ENCODE results near the gene INTS1.

The INTS1 gene

GRCh38 chr7:1495564-1496242, 8.5 kb downstream of the INTS1 start:
- Histone ChIP-seq H3K4me3 (ENCODE audit: low read length) (no peak overlapping the region), H4K5ac (ENCODE audit: low read length) (no peak overlapping the region), H2AK5ac (ENCODE audit: low read length) (no peak overlapping the region), H3K27me3 (ENCODE audit: insufficient read depth, low read length, poor library complexity) (no peaks in the 10 kb centered on the region), H2BK15ac (replicated peaks; ENCODE audit: low read depth) (no peak overlapping the region), H2BK5ac (ENCODE audit: low read length) (no peak overlapping the region), H3K27ac (ENCODE audit: low read depth, low read length) (no peak overlapping the region), H3K23ac (ENCODE audit: low read length) (no peak overlapping the region), H3K79me2 (ENCODE audit: control insufficient read depth, insufficient read depth, low read length) (no peaks in the 10 kb centered on the region), H3K79me1 (ENCODE audit: low read length) (no peaks in the 10 kb centered on the region), H2BK120ac (ENCODE audit: low read depth, low read length) (no peak overlapping the region), H3K56ac (ENCODE audit: low read length) (no peak overlapping the region), H3K18ac (ENCODE audit: low read length) (no peak overlapping the region), H3K4ac (ENCODE audit: low read depth, low read length) (no peak overlapping the region), H3K9ac (ENCODE audit: low read length) (no peak overlapping the region), H3K4me1 (ENCODE audit: control insufficient read depth, low read depth, low read length) (no peaks in the 10 kb centered on the region), H3K4me2 (ENCODE audit: low read length) (no peak overlapping the region), H4K8ac (ENCODE audit: low read depth, low read length) (no peak overlapping the region), H3K36me3 (ENCODE audit: control insufficient read depth, insufficient read depth, low read length) (peaks cover 7% of the 10 kb centered on the region)
- no CpG with 5 or more reads among the region's 34 CpGs for WGBS (ENCODE audit: extremely low coverage, insufficient coverage, low lambda C conversion rate)
- no peak for DNase-seq

GRCh38 chr7:1494866-1495563, 9.2 kb downstream of the INTS1 start:
- Histone ChIP-seq H2BK15ac (replicated peaks; ENCODE audit: low read depth) (no peak overlapping the region), H3K36me3 (ENCODE audit: control insufficient read depth, insufficient read depth, low read length) (peaks cover 6% of the 10 kb centered on the region), H3K79me1 (ENCODE audit: low read length) (no peaks in the 10 kb centered on the region), H3K27me3 (ENCODE audit: insufficient read depth, low read length, poor library complexity) (no peaks in the 10 kb centered on the region), H3K4me3 (ENCODE audit: low read length) (no peak overlapping the region), H4K5ac (ENCODE audit: low read length) (no peak overlapping the region), H3K79me2 (ENCODE audit: control insufficient read depth, insufficient read depth, low read length) (no peaks in the 10 kb centered on the region), H3K9ac (ENCODE audit: low read length) (no peak overlapping the region), H3K27ac (ENCODE audit: low read depth, low read length) (no peak overlapping the region), H4K8ac (ENCODE audit: low read depth, low read length) (no peak overlapping the region), H3K56ac (ENCODE audit: low read length) (no peak overlapping the region), H3K4me2 (ENCODE audit: low read length) (no peak overlapping the region), H2BK120ac (ENCODE audit: low read depth, low read length) (no peak overlapping the region), H3K18ac (ENCODE audit: low read length) (no peak overlapping the region), H2BK5ac (ENCODE audit: low read length) (no peak overlapping the region), H3K4me1 (ENCODE audit: control insufficient read depth, low read depth, low read length) (no peaks in the 10 kb centered on the region), H2AK5ac (ENCODE audit: low read length) (no peak overlapping the region), H3K23ac (ENCODE audit: low read length) (no peak overlapping the region), H3K4ac (ENCODE audit: low read depth, low read length) (no peak overlapping the region)
- DNase-seq: no peak
- WGBS (ENCODE audit: extremely low coverage, insufficient coverage, low lambda C conversion rate): no CpG with 5 or more reads among the region's 27 CpGs

GRCh38 chr7:1494447-1494846, 9.7 kb downstream of the INTS1 start:
- Histone ChIP-seq H2BK5ac (ENCODE audit: low read length) (no peak overlapping the region), H3K4ac (ENCODE audit: low read depth, low read length) (no peak overlapping the region), H3K27ac (ENCODE audit: low read depth, low read length) (no peak overlapping the region), H3K9ac (ENCODE audit: low read length) (no peak overlapping the region), H3K79me2 (ENCODE audit: control insufficient read depth, insufficient read depth, low read length) (no peaks in the 10 kb centered on the region), H3K23ac (ENCODE audit: low read length) (no peak overlapping the region), H4K5ac (ENCODE audit: low read length) (no peak overlapping the region), H2BK15ac (replicated peaks; ENCODE audit: low read depth) (no peak overlapping the region), H3K4me1 (ENCODE audit: control insufficient read depth, low read depth, low read length) (no peaks in the 10 kb centered on the region), H4K8ac (ENCODE audit: low read depth, low read length) (no peak overlapping the region), H3K4me3 (ENCODE audit: low read length) (no peak overlapping the region), H3K4me2 (ENCODE audit: low read length) (no peak overlapping the region), H3K27me3 (ENCODE audit: insufficient read depth, low read length, poor library complexity) (no peaks in the 10 kb centered on the region), H3K56ac (ENCODE audit: low read length) (no peak overlapping the region), H3K18ac (ENCODE audit: low read length) (no peak overlapping the region), H2BK120ac (ENCODE audit: low read depth, low read length) (no peak overlapping the region), H3K36me3 (ENCODE audit: control insufficient read depth, insufficient read depth, low read length) (peaks cover 5% of the 10 kb centered on the region), H2AK5ac (ENCODE audit: low read length) (no peak overlapping the region), H3K79me1 (ENCODE audit: low read length) (no peaks in the 10 kb centered on the region)
- no CpG with 5 or more reads among the region's 25 CpGs for WGBS (ENCODE audit: extremely low coverage, insufficient coverage, low lambda C conversion rate)
- DNase-seq: no peak

GRCh38 chr7:1493571-1493970, 10.6 kb downstream of the INTS1 start:
- Histone ChIP-seq H3K4me2 (ENCODE audit: low read length) (no peak overlapping the region), H4K5ac (ENCODE audit: low read length) (no peak overlapping the region), H2AK5ac (ENCODE audit: low read length) (no peak overlapping the region), H3K4me3 (ENCODE audit: low read length) (no peak overlapping the region), H3K23ac (ENCODE audit: low read length) (no peak overlapping the region), H3K79me1 (ENCODE audit: low read length) (no peaks in the 10 kb centered on the region), H2BK15ac (replicated peaks; ENCODE audit: low read depth) (no peak overlapping the region), H3K56ac (ENCODE audit: low read length) (no peak overlapping the region), H2BK120ac (ENCODE audit: low read depth, low read length) (no peak overlapping the region), H2BK5ac (ENCODE audit: low read length) (no peak overlapping the region), H3K9ac (ENCODE audit: low read length) (no peak overlapping the region), H3K4ac (ENCODE audit: low read depth, low read length) (no peak overlapping the region), H3K27me3 (ENCODE audit: insufficient read depth, low read length, poor library complexity) (no peaks in the 10 kb centered on the region), H4K8ac (ENCODE audit: low read depth, low read length) (no peak overlapping the region), H3K79me2 (ENCODE audit: control insufficient read depth, insufficient read depth, low read length) (no peaks in the 10 kb centered on the region), H3K4me1 (ENCODE audit: control insufficient read depth, low read depth, low read length) (no peaks in the 10 kb centered on the region), H3K36me3 (ENCODE audit: control insufficient read depth, insufficient read depth, low read length) (peaks cover 5% of the 10 kb centered on the region), H3K18ac (ENCODE audit: low read length) (no peak overlapping the region), H3K27ac (ENCODE audit: low read depth, low read length) (no peak overlapping the region)
- no peak for DNase-seq
- no CpG with 5 or more reads among the region's 26 CpGs for WGBS (ENCODE audit: extremely low coverage, insufficient coverage, low lambda C conversion rate)

GRCh38 chr7:1493129-1493528, 11.1 kb downstream of the INTS1 start:
- no peak overlapping the region for H3K23ac ChIP-seq (ENCODE audit: low read length)
- H2BK15ac ChIP-seq (replicated peaks; ENCODE audit: low read depth): no peak overlapping the region
- H3K18ac ChIP-seq (ENCODE audit: low read length): no peak overlapping the region
- H2BK5ac ChIP-seq (ENCODE audit: low read length): no peak overlapping the region
- no peak overlapping the region for H3K56ac ChIP-seq (ENCODE audit: low read length)
- no peak overlapping the region for H3K4me2 ChIP-seq (ENCODE audit: low read length)
- H3K79me1 ChIP-seq (ENCODE audit: low read length): no peaks in the 10 kb centered on the region
- no peaks in the 10 kb centered on the region for H3K27me3 ChIP-seq (ENCODE audit: insufficient read depth, low read length, poor library complexity)
- no peak overlapping the region for H3K4me3 ChIP-seq (ENCODE audit: low read length)
- no peak for DNase-seq
- no peak overlapping the region for H3K27ac ChIP-seq (ENCODE audit: low read depth, low read length)
- H2BK120ac ChIP-seq (ENCODE audit: low read depth, low read length): no peak overlapping the region
- H3K36me3 ChIP-seq (ENCODE audit: control insufficient read depth, insufficient read depth, low read length): peaks cover 5% of the 10 kb centered on the region
- no peak overlapping the region for H3K4ac ChIP-seq (ENCODE audit: low read depth, low read length)
- no peak overlapping the region for H2AK5ac ChIP-seq (ENCODE audit: low read length)
- H3K79me2 ChIP-seq (ENCODE audit: control insufficient read depth, insufficient read depth, low read length): no peaks in the 10 kb centered on the region
- no peak overlapping the region for H3K9ac ChIP-seq (ENCODE audit: low read length)
- no peak overlapping the region for H4K8ac ChIP-seq (ENCODE audit: low read depth, low read length)
- H3K4me1 ChIP-seq (ENCODE audit: control insufficient read depth, low read depth, low read length): no peaks in the 10 kb centered on the region
- H4K5ac ChIP-seq (ENCODE audit: low read length): no peak overlapping the region
- no CpG with 5 or more reads among the region's 20 CpGs for WGBS (ENCODE audit: extremely low coverage, insufficient coverage, low lambda C conversion rate)
